Tibial nerve (tissue), 3 donors: ENCODE data around the gene ASB8.

Experiments used
- CTCF ChIP-seq, 5 experiments: fragments of 200-600 bp in 3 of 5; fragments of 450-650 bp in 2 of 5; sonication (generic) in 3 of 5; IDR thresholded peaks; one replicate each; pipeline ENCODE4 v1.5.1; 2016 to 2019; ENCODE audit warnings: antibody characterized with exemption in 5 of 5, mild to moderate bottlenecking in 3 of 5, moderate library complexity in 2 of 5
- POLR2A ChIP-seq, 2 donors: fragments of 450-650 bp; IDR thresholded peaks; one replicate each; pipeline ENCODE4 v1.6.1; 2017; ENCODE audit warnings: antibody characterized with exemption in 2 of 2, mild to moderate bottlenecking in 2 of 2, moderate library complexity in 2 of 2

- TF ChIP-seq POLR2A (IDR thresholded peaks at IDR 0.05) (no peak), CTCF (IDR thresholded peaks at IDR 0.05) (no peak)
These were observed 24.5 kb downstream of the ASB8 start for GRCh38 chr12:48132826-48133225.
